GM20431 (cell line): Measurements from ENCODE around the gene ZFAND6.
"Not testable (repeated sequence)": the region's sequence is repeated elsewhere in the genome, so short reads cannot be mapped to it uniquely, and the experiment has no call there.

Source experiments
- in situ Hi-C: fragments of 300-500 bp; cut with MseI, MboI; formaldehyde crosslinking; loops from one replicate; pipeline ENCODE4 v1.15.0; 2020; ENCODE audit warnings: low sequenced_read_pairs; ENCODE audit not compliant: unreplicated experiment

Gene ZFAND6

GRCh38 chr15:80058851-80059785 is at the start of gene ZFAND6:
TSS of gene ZFAND6 (plus strand) at chr15:80059676. CDS start at chr15:80120345, 60,669 bp downstream.
- in situ Hi-C loops, result no loop called here

DNA sequence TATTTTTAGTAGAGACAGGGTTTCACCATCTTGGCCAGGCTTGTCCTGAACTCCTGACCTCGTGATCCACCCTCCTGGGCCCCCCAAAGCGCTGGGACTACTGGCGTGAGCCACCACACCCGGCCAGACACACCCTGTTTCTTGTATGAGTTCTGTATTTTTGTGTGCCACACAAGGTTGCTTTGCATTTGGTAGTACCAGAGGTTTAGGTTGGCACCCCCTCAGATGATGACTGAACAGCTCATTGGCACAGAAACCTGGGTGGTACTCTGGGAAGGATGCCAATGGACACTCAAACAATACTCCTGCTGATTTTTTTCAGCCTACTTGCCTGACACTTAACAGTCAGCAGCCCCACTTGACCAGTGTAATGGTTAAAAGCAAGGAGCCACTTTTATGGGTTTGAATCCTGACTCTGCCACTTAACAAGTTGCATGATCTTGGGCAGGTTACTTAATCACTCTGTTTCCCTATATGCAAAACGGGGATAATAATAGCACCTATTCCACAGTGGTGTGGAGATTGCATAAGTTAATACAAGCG is 49.3 kb upstream of the ZFAND6 start:
- in situ Hi-C loops, result no loop called here

- in situ Hi-C loops, result not testable (repeated sequence)
Measured at GRCh38 chr15:80011041-80011523, 48.4 kb upstream of the ZFAND6 start.

DNA sequence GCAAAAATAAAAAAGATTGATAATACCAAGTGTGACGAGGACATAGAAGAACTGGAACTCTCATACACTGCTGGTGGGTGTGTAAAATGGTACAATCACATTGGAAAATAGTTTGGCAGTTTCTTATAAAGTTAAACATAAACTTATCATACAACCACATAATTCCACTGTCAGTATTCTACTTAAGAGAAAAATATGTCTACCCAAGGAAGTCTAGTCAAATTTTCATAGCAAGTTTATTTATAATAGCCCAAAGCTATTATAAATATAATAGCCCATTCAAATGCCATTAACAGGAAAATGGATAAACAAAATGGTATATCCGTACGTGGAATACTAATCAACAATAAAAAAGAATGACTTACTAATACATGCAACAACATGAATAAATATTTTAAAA is 47.9 kb upstream of the ZFAND6 start:
- in situ Hi-C loops, result no loop called here

DNA sequence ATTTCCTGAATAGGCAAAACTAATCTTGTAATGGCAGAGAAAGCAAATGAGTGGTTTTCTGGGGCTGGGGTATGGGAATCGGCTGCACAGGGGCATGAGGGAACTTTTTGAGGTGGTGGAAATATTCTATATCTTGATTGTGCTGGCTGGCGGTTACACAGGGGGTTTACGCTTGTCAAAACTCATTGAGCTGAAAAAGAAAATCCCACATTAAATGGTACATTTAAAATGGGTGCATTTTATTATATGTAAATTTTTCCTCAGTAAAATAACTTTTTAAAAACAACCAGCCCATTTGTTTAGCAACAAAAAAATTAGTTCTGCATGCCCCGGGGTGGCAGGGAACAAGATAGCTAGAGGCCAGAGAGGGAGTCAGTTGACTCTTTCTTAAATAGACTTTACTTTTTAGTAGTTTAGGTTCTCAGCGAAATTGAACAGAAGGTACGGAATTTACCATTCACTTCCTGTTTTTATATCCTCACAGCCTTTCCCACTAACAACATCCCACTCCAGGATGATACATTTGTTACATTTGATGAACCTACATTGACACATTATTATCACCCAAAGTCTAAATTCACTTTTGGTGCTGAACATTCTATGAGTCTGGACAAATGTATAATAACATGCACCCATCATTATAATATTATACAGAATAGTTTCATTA is 47.3 kb upstream of the ZFAND6 start:
- in situ Hi-C loops, result no loop called here

GRCh38 chr15:80014186-80014585 is 45.3 kb upstream of the ZFAND6 start:
- in situ Hi-C loops, result not testable (repeated sequence)

DNA sequence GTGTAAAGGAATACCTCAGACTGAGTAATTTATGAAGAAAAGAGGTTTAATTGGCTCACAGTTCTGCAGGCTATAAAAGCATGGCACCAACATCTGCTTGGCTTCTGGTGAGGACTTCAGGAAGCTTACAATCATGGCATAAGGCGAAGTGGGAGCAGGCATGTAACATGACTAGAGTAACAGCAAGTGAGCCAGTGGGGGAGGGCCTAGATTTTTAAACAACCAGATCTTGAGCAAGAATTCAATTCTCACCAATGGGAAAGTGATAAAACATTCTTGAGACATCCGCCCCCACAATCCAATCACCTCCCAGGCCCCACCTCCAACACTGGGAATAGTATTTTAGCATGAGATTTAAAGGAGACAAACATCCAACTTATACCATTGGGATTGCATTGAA is 44.3 kb upstream of the ZFAND6 start:
- in situ Hi-C loops, result no loop called here

GRCh38 chr15:80016506-80016905 is 43.0 kb upstream of the ZFAND6 start:
- in situ Hi-C loops, result not testable (repeated sequence)

GRCh38 chr15:80017139-80017538 is 42.3 kb upstream of the ZFAND6 start:
- in situ Hi-C loops, result not testable (repeated sequence)

DNA sequence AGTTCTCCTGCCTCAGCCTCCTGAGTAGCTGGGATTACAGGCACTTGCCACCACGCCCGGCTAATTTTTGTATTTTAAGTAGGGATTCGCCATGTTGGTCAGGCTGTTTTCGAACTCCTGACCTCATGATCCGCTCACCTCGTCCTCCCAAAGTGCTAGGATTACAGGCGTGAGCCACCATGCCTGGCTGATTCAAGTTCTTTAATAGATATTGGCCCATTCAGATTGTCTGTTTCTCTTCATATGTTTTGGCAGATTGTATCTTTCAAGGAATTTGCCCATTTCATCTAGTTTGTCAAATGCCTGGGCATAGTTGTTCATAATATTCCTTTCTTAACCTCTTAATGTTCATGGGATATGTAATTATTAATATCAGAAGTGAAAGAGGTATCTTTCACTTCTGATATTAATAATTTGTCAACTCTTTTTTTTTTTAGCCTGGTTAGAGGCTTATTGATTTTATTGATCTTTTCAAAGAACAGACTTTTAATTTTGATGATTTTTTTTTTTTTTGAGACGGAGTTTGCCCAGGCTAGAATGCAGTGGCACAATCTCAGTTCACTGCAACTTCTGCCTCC is 40.2 kb upstream of the ZFAND6 start:
- in situ Hi-C loops, result no loop called here

- in situ Hi-C loops, result not testable (repeated sequence)
Measured at GRCh38 chr15:80020149-80020548, 39.3 kb upstream of the ZFAND6 start.

GRCh38 chr15:80020731-80021130 is 38.7 kb upstream of the ZFAND6 start:
- in situ Hi-C loops, result no loop called here

DNA sequence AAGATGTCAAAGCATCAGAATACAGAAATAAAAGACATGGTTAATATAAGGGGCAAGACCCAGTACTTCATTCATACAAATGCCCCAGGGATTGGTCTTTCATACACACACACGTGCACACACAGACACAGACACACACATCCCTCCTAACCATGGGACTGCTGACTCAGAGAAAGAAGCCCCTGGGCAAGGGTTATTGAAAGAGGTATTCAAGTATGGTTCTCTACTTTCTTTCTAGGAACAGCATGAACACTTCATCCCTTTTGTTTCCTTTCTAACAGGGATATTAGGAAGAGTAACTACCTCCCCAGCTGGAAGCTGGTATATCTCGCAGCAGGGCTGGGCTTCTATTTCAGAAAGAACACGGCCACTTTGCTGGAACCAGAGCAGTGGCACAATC is 33.2 kb upstream of the ZFAND6 start:
- in situ Hi-C loops, result no loop called here

- in situ Hi-C loops, result no loop called here
Measured at GRCh38 chr15:80026754-80027153, 32.7 kb upstream of the ZFAND6 start.

DNA sequence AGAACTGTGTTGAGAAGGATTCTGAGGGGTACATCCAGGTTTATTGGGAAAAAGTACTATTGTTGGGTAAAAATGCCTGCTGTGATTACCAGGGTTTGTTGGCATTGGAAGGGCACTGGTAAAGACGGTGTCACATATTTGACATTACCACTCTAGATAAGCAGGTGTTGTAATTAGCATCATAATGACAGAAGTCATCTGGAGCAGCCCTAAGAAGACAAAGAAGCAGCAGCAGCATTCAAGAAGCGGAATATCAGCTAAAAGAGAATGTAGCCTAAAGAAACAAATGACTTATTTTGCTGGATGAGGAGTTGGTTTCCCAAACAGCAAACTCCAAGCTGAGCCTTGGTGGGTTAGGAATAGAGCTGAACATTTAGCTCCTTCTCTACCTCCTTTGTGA is 30.5 kb upstream of the ZFAND6 start:
- in situ Hi-C loops, result no loop called here

GRCh38 chr15:80031841-80032240 is 27.6 kb upstream of the ZFAND6 start:
- in situ Hi-C loops, result no loop called here

DNA sequence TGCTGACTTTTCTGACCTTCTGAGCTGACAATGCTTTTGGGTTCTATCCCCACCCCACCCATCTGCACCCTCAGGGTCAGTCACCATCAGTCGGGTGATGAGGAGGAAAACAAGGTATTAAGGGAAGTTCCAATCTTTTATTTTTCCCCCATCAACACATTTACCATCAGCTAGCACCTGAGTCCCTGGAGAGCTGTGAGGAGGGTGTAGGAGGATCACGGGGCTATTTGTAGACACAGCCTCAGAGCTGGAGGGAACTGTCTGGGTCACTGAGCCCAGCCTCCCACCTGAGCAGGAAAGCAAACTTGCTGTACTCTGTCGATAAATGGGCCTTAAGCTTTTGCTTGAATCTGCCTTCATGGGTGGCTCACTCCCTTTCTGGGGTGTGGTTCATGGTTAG is 24.8 kb upstream of the ZFAND6 start:
- in situ Hi-C loops, result no loop called here

DNA sequence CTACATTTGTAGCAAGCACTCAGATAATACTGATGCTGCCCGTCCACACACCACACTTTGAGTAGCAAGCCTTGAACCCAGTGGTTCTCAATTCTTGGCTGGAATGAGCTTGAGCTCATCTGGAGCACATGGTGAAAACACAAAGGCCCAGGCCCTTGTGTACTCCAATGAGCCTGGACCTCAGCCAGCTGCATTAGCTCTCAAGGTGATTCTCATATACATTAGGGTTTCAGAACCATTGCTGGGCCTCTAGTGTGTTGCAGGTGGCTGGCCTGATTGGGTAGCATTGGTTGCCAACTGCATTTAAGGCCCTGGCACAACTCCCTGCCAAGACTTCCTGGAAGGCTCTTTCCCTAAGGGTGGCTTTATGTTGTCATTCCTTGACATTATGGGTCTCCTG is 23.4 kb upstream of the ZFAND6 start:
- in situ Hi-C loops, result no loop called here

GRCh38 chr15:80041494-80042253 is 17.8 kb upstream of the ZFAND6 start:
- in situ Hi-C loops, result no loop called here

- in situ Hi-C loops, result no loop called here
Measured at GRCh38 chr15:80042568-80042967, 16.9 kb upstream of the ZFAND6 start.
